Stimulated activated CD4-positive, alpha-beta T cell treated with anti-CD3 and anti-CD28 coated beads, Interleukin-2, amount 100 ng/mL, for 48 hours (primary cell): Measurements from ENCODE around the gene MAEA.

Source experiments
- DNase-seq, 2 donors: peaks; one replicate each; pipeline ENCODE4 v3.0.0-alpha.2; 2020

Gene MAEA

GRCh38 chr4:1382776-1383727 lies 93.4 kb downstream of the MAEA start:
- DNase-seq = no peak

DNA sequence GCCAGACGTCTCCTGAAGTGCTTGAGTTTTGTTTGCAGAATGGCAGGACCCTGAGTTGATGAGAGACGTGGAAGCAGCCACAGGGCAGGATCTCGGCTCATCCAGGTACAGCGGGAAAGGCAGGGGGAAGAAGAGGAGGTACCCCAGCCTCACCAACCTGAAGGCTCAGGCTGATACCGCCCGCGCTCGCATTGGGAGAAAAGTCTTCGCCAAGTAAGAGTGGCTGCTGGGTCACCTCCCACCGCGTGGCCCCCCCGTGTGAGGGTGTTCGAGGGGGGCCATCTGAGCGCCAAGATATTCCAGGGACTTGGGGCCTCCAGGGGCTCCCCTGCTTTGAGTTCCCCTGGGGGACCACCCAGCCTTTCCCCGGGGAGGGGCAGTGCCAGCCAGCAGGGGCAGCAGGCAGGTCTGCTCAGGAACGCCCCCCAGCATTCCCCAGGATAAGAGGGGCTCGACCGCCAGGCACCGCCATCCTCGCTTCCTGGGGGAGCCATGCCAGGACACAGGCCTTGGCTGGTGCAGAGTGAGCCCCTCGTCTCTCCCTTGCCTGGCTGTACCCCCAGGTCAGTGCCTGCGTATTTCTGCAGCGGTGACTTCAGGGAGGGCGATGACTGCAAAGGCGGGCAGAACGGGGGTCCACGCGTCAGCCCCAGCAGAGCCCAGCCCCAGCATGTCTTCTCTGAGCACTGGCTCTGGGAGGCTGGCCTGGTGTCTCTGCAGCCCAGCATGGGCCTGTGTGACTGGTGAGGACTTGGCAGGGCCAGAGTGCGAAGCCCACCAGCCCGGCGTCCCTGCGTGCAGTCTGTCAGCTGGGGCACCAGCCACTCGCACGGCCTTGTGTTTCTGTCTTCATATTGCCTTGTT lies 94.3 kb downstream of the MAEA start:
- DNase-seq = no peak

- DNase-seq = no peak
Measured at GRCh38 chr4:1384675-1385372, 95.1 kb downstream of the MAEA start.

- DNase-seq = no peak
Measured at GRCh38 chr4:1385373-1386340, 96.0 kb downstream of the MAEA start.
